Muscle of back (tissue), 10 donors: ENCODE measurements around the gene PAX3. TPM values are rescaled to one million over a fixed set of nuclear protein-coding genes. Genes with fewer than 3 reads are reported as not detected.

ENCODE experiments used
- polyA plus RNA-seq, 10 donors: library from polyadenylated mRNA; unstranded; fragments of 120-200 nt; gene quantifications; one replicate each; pipeline ENCODE4 v1.2.1, GENCODE V29; 2013; ENCODE audit not compliant: insufficient read length in 10 of 10

Gene PAX3
- polyA plus RNA-seq, 10 donors: 0.20 to 3.9 (median 2.2) TPM

Other genes with a start within 250 kb of the PAX3 start
- gene SGPP2, start 125.5 kb upstream of the PAX3 start, polyA plus RNA-seq: 1 to 10 TPM in 6 of 10 donors, under 1 TPM in 4; 0.38 to 4.5 (median 1.3) TPM